K562 (cell line): ENCODE results near the gene OR2AT4. TPM values are rescaled to one million over a fixed set of nuclear protein-coding genes. Genes with fewer than 3 reads are reported as not detected.

Source experiments
- CBFB ChIP-seq: sonication (generic); formaldehyde crosslinking; IDR thresholded peaks from 2 replicates; pipeline ENCODE4 v1.4.0; 2020; ENCODE audit warnings: mild to moderate bottlenecking, missing genetic modification reagents
- CXXC5 ChIP-seq: fragments of 250-450 bp; sonication (Bioruptor Pico); IDR thresholded peaks from 2 replicates; pipeline ENCODE4 v1.8.0; 2022; ENCODE audit warnings: inconsistent platforms, mild to moderate bottlenecking, moderate library complexity
- DNMT1 ChIP-seq: fragments of 450-650 bp; IDR thresholded peaks from 2 replicates; pipeline ENCODE4 v1.6.1; 2016; ENCODE audit warnings: antibody characterized with exemption, mild to moderate bottlenecking
- E2F8 ChIP-seq: fragments of 450-650 bp; IDR thresholded peaks from 2 replicates; pipeline ENCODE4 v1.7.1; 2018; ENCODE audit warnings: mild to moderate bottlenecking, low read depth; ENCODE audit not compliant: partially characterized antibody
- ELF2 ChIP-seq: fragments of 250-450 bp; sonication (Bioruptor Pico); IDR thresholded peaks from 2 replicates; pipeline ENCODE4 v1.5.0; 2021; ENCODE audit warnings: mild to moderate bottlenecking
- ETV5 ChIP-seq: sonication (generic); formaldehyde crosslinking; IDR thresholded peaks from 2 replicates; pipeline ENCODE4 v1.4.0; 2020; ENCODE audit warnings: low read depth, mild to moderate bottlenecking, missing genetic modification reagents
- KAT2B ChIP-seq: IDR thresholded peaks from one replicate; pipeline ENCODE4 v1.6.1; 2012; ENCODE audit warnings: low read depth, mild to moderate bottlenecking, control low read depth, inconsistent platforms, low read length, moderate library complexity
- MAFG ChIP-seq: fragments of 450-650 bp; conservative IDR thresholded peaks from 2 replicates; pipeline ENCODE4 v1.6.1; 2016; ENCODE audit warnings: missing genetic modification characterization, missing compliant biosample characterization
- NCOA4 ChIP-seq: fragments of 450-650 bp; IDR thresholded peaks from 2 replicates; pipeline ENCODE4 v1.6.1; 2018; ENCODE audit warnings: mild to moderate bottlenecking; ENCODE audit not compliant: partially characterized antibody
- RFX5 ChIP-seq: IDR thresholded peaks from 2 replicates; pipeline ENCODE4 v1.6.1; 2011; ENCODE audit warnings: low read depth, mild to moderate bottlenecking, improper control_type of control experiment, low read length
- SIN3A ChIP-seq, 2 experiments: fragments of 150-350 bp in 1 of 2; IDR thresholded peaks; 2 replicates each; pipeline ENCODE4 v1.6.1; 2011 to 2016; ENCODE audit warnings: borderline replicate concordance in 2 of 2, low read depth in 2 of 2, low read length in 2 of 2, mild to moderate bottlenecking in 2 of 2, moderate library complexity in 2 of 2; ENCODE audit not compliant: control insufficient read depth in 1 of 2
- SIN3B ChIP-seq: fragments of 450-650 bp; IDR thresholded peaks from 2 replicates; pipeline ENCODE4 v1.6.1; 2017; ENCODE audit warnings: low read depth, mild to moderate bottlenecking, moderate library complexity
- TARDBP ChIP-seq: fragments of 450-650 bp; IDR thresholded peaks from 2 replicates; pipeline ENCODE4 v1.6.1; 2016
- ZNF184 ChIP-seq: sonication (generic); formaldehyde crosslinking; IDR thresholded peaks from 2 replicates; pipeline ENCODE4 v1.5.0; 2020; ENCODE audit warnings: missing genetic modification reagents
- ZNF511 ChIP-seq: sonication (generic); formaldehyde crosslinking; IDR thresholded peaks from 2 replicates; pipeline ENCODE4 v1.8.0; 2022; ENCODE audit warnings: mild to moderate bottlenecking, missing genetic modification reagents
- ZNF584 ChIP-seq: fragments of 200-800 bp; sonication (Bioruptor generic); IDR thresholded peaks from 2 replicates; pipeline ENCODE4 v1.6.1; 2016; ENCODE audit warnings: low read depth, mild to moderate bottlenecking, missing genetic modification characterization, missing compliant biosample characterization
- ZSCAN32 ChIP-seq: fragments of 450-650 bp; formaldehyde crosslinking; IDR thresholded peaks from 2 replicates; pipeline ENCODE4 v1.4.0; 2020; ENCODE audit warnings: mild to moderate bottlenecking, moderate library complexity
- polyA plus RNA-seq, 8 experiments: library from polyadenylated mRNA; depleted of rRNA in 4 of 8; stranded (reverse) in 5 of 8; unstranded in 3 of 8; fragments of >200 nt; fragmentation: Nextera tagmentation in 2 of 8; fragmentation: Illumina TruSeq in 1 of 8; extraction: Ambion mirVana in 2 of 8; extraction: Trizol in 1 of 8; gene quantifications; 2 replicates each; pipeline versions ENCODE4 v1.2.1 to v1.2.3, GENCODE V29; 2011 to 2014; ENCODE audit warnings: inconsistent platforms in 1 of 8, missing spikeins in 1 of 8
- total RNA-seq, 7 experiments: library from RNA; depleted of rRNA in 6 of 7; stranded (reverse); fragments of >200 nt in 6 of 7; fragmentation: Illumina TruSeq in 2 of 7; extraction: Trizol in 2 of 7; gene quantifications; 2 replicates each; pipeline versions ENCODE4 v1.2.1 to v1.2.3, GENCODE V29; 2011 to 2021; ENCODE audit warnings: low replicate concordance in 1 of 7
- TF ChIP-seq, protein P1 (sequence below): fragments of 250-450 bp; sonication (Bioruptor Pico); IDR thresholded peaks from 2 replicates; pipeline ENCODE4 v1.8.0; 2022; ENCODE audit warnings: moderate library complexity, mild to moderate bottlenecking, inconsistent platforms
- TF ChIP-seq, protein P2 (sequence below): sonication (generic); formaldehyde crosslinking; IDR thresholded peaks from 2 replicates; pipeline ENCODE4 v1.5.0; 2020; ENCODE audit warnings: missing genetic modification reagents
- TF ChIP-seq, protein P3 (sequence below): fragments of 250-450 bp; sonication (Bioruptor Pico); IDR thresholded peaks from 2 replicates; pipeline ENCODE4 v1.4.0; 2020

OR2AT4 gene
- total and polyA plus RNA-seq, 9 of the 15 experiments (the other 6 are each of a cell fraction or from before 2014, with no cell fraction given), result 0.86 to 3.1 (median 2.0) TPM

GRCh38 chr11:75103380-75104026 lies 6.8 kb upstream of the OR2AT4 start (continued):
- TF ChIP-seq SIN3A (IDR thresholded peaks at IDR 0.05; ENCODE audit: borderline replicate concordance in 2 of 2, control insufficient read depth in 1 of 2, low read depth in 2 of 2, low read length in 2 of 2), result no peak
- no peak for TF ChIP-seq TARDBP
- TF ChIP-seq CBFB, result no peak
- 0 out of 2 replicates have a peak, but pooled peaks have one; percentile 9 for TF ChIP-seq CXXC5 (CRISPR knock-in tag)
- TF ChIP-seq, protein P1, sequence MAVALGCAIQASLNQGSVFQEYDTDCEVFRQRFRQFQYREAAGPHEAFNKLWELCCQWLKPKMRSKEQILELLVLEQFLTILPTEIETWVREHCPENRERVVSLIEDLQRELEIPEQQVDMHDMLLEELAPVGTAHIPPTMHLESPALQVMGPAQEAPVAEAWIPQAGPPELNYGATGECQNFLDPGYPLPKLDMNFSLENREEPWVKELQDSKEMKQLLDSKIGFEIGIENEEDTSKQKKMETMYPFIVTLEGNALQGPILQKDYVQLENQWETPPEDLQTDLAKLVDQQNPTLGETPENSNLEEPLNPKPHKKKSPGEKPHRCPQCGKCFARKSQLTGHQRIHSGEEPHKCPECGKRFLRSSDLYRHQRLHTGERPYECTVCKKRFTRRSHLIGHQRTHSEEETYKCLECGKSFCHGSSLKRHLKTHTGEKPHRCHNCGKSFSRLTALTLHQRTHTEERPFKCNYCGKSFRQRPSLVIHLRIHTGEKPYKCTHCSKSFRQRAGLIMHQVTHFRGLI (CRISPR knock-in tag), result no peak
- TF ChIP-seq ZNF184 (CRISPR knock-in tag), result no peak
- no peak for TF ChIP-seq E2F8
- no peak for TF ChIP-seq NCOA4
- TF ChIP-seq ZNF584, result 0 out of 2 replicates have a peak, but pooled peaks have one; percentile 43
- no peak for TF ChIP-seq KAT2B
- TF ChIP-seq, protein P2, sequence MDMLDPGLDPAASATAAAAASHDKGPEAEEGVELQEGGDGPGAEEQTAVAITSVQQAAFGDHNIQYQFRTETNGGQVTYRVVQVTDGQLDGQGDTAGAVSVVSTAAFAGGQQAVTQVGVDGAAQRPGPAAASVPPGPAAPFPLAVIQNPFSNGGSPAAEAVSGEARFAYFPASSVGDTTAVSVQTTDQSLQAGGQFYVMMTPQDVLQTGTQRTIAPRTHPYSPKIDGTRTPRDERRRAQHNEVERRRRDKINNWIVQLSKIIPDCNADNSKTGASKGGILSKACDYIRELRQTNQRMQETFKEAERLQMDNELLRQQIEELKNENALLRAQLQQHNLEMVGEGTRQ (CRISPR knock-in tag), result no peak
- TF ChIP-seq SIN3B, result no peak
- peak; percentile 82 for TF ChIP-seq ETV5 (CRISPR knock-in tag)
- TF ChIP-seq ZNF511, result no peak
- TF ChIP-seq ELF2, result no peak
- no peak for TF ChIP-seq RFX5
- no peak for TF ChIP-seq ZSCAN32 (CRISPR knock-in tag)
- TF ChIP-seq DNMT1, result no peak
- TF ChIP-seq, protein P3, sequence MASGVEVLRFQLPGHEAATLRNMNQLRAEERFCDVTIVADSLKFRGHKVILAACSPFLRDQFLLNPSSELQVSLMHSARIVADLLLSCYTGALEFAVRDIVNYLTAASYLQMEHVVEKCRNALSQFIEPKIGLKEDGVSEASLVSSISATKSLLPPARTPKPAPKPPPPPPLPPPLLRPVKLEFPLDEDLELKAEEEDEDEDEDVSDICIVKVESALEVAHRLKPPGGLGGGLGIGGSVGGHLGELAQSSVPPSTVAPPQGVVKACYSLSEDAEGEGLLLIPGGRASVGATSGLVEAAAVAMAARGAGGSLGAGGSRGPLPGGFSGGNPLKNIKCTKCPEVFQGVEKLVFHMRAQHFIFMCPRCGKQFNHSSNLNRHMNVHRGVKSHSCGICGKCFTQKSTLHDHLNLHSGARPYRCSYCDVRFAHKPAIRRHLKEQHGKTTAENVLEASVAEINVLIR, result no peak; the same call in 1 of the 2 replicates
- peak; percentile 19; the same call in 1 of the 2 replicates for TF ChIP-seq MAFG (tag)
